NCI-H345 (cell line): ENCODE measurements around the gene FLOT2.
"Not testable (repeated sequence)": the region's sequence is repeated elsewhere in the genome, so short reads cannot be mapped to it uniquely, and the experiment has no call there.

Experiments used
- DNase-seq: peaks from one replicate; lab custom pipeline; 2025; lab: John Stamatoyannopoulos, UW

Gene FLOT2

DNA sequence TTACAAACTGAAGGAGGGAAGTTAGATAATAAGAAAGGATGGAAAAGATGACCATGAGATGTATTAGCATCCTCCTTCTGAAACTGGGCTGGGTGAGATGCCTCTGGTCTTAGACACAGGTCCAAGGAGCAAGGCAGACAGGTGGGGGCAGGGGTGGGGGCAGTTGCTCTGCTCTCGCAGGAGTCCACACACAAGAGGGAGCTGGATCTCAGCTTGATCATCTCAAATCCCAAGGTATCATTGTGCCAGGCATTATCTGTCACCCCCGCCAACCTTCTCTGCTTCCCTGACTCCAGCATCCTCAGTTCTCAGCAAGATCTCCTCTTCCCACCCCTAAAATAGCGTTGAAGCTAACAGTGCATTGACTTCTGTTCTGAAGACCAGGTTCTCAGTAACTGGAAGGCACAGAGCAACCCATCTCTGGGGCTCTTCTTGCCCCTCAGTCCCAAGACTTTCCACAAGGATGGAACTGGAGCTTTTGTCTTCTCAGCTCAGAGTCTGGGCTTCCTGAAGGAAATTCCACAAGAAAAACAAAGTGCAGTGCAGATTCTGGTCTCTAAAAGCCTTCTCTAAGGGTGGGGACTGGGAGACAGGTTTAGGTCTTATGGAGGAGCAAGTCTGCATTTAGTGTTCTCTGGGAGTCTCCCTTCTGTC, 1.6 kb downstream of the FLOT2 start:
- DNase-seq, result no peak

DNA sequence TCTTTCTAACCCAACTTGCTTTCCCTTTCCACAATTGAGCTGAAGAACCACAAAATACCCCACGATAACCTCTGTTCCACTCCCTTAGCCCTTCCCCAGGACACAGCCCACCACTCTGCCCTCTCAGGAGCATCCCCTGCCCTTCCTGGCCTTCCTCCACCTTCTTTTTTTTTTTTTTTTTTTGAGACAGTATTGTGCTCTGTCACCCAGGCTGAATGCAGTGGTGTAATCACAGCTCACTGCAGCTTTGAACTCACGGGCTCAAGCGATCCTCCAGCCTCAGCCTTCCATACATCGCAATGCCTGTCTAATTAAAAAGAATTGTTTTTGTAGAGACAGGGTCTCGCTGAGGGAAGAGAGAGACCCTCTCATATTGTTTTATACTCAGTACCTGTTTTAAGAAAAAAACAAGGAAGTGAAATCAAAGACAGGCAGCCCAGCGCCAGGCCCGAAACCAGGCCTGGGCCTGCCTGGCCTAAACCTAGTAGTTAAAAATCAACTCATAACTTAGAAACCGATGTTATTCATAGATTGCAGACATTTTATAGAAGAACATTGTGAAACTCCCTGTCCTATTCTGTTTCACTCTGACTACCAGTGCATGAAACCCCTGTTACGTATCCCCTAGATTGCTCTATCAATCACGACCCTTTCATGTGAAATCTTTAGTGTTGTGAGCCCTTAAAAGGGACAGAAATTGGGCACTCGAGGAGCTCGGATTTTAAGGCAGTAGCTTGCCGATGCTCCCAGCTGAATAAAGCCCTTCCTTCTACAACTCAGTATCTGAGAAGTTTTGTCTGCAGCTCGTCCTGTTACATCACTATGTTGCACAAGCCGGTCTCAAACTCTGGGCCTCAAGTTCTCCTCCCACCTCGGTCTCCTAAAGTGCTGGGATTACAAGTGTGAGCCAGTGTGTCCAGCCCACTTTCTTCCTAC, 4.0 kb downstream of the FLOT2 start:
- not testable (repeated sequence) for DNase-seq

DNA sequence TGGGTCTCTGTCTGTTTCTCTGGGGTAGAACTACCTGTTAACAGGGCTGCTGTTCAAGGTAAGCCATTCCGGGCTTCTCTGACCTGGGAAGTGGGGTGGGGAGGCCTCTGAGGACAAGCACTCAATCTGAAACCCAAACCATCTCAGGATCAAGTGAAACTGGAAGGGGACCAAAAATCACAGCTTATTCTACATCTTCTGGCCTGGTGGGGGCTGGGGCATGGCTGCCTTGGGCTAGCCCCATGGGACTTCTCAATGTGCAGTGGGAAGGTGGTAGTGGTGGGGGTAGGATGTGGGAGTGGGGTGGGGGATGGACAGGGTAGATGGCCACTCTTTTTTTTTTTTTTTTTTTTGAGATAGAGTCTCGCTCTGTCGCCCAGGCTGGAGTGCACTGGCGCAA, 5.5 kb downstream of the FLOT2 start:
- no peak for DNase-seq

DNA sequence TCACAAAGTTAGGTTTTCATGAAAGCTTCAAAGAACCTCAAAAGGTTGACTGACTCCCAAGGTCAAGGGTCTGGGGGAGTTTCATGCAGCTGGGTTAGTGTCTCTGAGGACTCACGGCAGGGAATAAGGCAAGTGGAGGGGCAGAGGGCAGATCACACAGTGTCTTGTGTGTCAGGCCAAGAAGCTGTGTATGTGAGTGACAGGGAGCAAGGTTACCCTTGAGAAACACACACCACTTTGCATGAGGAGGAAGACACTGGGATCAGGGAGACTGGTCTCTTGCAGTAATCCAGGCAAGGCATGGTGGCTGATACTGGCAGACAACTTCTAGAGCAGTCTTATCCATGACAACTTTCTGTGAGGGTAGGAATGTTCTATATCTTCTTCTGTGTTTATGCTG, 6.3 kb downstream of the FLOT2 start:
- DNase-seq, result no peak

DNA sequence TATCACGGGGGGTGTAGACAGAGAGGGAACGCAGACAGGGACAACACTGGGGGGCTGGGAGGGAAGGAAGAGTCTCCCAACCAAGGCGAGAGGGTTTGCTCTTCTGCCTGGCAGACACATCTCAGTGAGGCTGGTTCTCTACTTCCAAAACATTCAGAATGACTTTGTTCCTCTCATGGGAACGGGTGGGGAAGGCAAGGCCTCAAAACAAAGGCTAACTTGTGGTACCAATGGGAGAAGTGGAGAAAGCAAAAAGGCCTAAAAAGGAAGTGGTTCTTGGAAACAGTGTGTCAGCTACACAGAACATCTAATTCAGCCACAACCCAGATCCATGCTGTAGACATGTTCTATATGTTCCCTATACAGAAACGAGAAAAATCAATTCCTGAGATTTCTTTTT, 7.5 kb downstream of the FLOT2 start:
- DNase-seq, result no peak

DNA sequence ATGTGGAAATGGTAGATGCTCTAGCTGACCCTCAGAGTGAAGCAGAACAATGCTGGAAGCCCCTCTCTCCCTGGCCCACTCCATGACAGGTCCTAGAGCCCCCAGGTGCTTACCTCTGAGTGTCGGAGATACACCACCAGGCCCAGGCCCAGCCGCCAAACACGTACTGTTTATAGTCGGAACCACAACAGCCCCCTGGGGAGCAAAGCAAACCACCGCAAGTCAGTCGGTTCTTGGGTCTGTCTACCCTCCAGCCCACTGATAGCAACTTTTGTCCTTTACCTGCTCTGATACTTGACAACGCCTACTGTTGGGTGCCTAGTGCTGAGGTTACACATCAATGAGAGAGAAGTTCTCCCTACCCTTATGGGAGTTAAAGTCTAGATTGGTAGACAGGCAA, 8.7 kb downstream of the FLOT2 start:
- DNase-seq, result no peak

DNA sequence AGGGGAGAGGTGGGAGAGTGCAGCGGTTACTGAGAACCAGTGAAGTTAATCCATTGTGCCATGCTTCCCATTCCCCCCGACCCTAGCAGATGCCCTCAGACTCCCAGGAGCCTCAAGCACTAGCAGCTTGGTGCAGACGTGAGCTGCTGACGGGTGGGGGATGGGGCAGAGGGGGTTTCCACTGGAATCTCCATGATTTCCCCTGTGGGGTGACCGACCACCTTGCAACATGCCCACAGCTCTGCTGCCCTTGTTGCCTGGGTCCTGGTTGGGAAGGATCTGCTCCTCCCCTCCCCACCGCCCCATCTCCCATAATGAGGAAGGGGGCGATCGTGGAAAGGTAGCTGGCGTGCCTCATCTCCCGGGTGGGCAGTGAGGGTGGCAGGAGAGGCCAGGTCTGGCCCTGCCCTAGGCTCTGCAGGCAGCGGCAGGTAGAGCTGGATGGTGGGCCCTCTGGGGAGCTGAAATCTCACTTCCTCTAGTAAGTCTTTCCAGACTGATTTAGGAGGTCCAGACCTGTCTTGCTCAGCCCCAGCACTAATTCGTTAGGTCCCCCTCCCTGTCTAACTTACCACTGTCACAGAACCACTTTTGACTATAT, 9.6 kb downstream of the FLOT2 start:
- DNase-seq, result no peak

DNA sequence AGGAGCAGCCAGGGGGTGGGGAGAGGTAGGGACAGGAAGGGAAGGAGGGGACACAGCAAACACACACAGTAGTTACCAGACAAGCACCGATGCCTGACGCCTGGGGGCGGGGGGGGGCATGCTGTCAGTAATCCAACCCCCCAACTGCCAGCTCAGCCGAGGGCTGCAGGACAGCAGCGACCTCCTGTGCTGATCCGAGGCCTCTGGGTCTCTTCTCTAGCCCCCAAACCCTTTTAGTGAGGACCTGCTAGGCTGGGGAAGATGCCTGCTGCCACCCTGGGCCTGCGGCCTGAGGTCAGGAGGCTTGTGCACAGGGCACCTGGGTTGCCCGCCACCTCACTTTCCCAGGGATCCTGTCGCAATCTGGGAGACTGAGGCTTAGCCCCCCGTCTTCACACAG, 11.6 kb downstream of the FLOT2 start:
- DNase-seq, result no peak

DNA sequence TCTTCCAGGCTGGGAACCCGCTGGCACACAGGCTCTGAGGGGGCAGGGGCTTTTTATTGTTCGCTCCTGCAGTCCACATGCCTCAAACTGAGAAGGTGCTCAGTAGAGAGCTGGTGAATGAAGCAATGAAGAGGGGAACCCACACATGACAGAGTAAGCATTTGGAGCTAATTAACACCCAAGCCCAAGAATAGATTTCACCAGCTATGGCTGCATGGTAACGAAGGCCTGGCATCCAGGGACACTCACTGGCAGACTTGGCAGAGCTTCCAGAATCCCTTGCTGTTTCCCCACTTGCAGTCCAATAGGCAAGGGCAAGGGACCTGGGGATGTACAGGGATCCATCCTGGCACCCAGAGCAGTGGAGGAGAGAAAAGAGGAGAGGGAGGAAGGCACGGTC, 12.2 kb downstream of the FLOT2 start:
- no peak for DNase-seq

DNA sequence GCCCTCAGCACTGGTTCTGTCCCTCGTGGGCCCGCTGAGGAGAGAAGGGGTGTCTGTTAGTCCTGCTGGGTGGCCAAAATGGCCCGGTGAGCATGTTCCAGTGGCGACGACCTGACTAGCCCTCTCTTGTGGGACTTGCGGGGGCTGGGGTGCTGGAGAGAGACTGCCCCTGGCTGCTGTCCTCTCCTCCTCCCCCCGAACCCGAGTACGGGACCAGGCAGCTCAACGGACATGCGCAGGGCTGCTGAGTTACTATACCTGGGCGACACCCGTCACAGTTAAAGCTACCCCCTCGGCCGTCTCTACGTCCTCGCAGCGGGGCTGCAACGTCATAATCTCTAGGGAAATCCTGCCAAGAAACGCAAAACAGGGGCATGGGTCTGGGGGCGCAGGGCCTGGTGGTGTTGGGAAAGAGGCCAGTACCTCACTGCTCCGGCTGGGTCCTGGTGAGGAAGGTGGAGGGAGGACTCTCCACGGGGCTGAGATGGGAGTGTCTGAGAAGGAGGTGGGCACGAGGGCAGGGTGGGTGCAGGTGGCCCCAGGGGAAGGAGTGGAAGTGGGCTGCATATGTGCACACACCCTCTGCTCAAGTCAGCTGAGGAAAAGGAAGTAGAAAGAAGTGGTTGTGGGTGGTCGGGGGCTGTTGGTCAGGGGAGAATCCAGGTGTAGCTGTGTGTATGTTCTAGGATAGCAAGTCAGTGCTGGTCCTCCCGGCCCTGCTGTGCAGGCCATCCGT, 13.4 kb downstream of the FLOT2 start:
- DNase-seq, result no peak

DNA sequence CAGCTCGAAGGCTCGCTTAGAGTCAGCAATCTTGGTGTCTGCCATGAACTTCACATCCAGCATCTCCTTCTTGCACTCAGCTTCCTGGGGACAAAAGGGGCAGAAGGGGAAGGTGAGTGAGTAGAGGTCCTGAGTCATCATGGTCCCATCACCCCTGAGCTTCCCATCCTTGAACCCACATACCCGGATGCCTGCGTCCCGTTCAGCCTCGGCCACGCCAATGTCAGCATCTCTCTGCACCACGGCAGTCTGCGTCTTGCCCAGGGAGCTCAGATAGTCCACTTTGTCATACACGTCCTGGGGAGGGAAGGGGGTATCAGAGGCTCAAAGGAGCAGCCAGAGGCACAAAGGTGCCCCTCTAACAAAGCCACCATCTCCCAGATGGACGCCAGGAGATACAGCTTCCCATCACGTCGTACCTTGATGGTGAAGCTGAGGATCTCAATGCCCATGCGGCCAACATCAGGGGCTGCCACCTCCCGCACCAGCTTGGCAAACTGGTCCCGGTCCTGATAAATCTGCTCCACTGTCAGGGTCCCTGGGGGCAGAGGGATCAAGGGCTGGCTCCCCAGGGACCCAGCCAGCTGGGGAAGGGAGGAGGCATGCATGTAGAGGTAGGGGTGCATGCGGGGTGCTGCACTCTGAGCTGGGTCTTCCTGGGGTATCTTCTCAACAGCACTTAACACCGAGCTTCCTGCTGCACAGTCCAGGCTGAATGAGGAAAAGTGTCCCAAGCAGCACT, 15.2 kb downstream of the FLOT2 start:
- DNase-seq, result no peak

DNA sequence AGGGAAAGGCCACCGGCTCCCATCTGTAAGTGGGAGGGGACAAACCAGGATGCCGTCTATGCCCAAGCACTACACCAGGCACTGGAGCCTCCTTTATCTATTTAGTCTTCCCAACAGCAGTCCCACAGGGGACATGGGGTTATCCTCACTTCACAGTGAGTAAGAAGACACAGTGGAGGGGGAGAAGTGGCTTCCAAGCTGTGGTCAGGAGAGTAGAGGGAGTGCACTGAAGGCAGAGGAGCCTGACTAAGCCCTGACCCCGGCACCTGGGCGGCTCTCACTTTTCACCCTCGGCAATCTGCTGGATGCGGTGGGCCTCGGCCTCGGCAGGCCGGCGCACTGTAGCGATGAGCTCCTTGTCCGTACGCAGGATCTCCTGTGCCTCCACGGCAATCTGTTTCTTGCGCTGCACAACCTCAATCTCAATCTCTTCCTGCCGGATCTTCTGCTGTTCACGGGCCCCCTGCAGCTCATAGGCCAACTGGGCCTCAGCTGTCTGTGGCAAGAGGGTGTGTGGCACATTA, 15.9 kb downstream of the FLOT2 start:
- DNase-seq, result no peak

DNA sequence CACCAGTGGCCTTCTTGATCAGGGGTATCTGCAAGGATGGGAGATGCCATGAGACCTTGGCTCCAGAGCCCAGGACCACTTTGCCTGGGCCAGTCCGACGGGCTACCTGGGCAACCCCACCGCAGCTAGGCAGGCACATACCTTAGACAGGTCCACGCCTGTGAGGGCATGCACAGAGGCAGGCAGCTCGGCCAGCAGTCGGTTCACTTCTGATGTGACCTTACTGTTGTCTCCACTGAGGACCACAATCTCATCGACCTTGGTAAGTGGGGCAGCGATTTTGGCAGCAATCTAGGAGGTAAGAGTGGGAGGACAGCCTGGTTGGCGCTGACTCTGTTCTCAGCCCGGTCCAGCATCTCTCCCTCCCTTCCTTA, 17.0 kb downstream of the FLOT2 start:
- DNase-seq, result no peak

DNA sequence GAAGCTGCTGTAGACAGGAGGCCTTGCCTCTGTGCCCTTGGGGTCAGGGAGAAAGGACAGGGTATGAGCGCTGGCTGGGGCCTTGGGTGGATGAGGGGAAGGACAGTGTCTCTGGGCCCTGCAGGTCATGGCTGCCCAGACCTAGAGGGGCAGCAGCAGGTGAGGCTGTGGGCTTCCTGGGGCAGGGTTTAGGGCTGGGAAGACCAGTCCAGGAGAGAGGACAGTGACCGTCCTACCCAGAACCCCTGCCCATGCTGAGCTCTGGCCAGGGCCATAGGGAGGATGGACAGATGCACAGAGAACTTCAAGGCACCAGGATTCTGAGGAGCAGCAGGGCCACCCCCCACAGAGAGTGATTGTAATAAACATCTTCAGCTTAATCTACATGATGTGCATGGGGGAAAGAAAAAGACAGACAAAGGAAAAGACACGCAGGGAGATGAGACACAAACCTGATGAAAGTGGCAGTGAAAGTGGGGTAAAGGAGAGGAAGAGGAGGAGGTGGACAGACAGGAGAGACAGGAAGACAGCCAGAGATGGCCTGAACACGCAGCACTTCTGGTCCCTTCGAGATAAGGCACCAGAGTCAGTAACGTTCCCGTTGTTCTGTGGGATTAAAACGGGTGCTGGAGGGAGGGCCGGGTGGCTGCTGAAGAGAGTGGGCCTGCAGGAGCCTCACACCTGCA, 17.5 kb downstream of the FLOT2 start:
- no peak for DNase-seq

DNA sequence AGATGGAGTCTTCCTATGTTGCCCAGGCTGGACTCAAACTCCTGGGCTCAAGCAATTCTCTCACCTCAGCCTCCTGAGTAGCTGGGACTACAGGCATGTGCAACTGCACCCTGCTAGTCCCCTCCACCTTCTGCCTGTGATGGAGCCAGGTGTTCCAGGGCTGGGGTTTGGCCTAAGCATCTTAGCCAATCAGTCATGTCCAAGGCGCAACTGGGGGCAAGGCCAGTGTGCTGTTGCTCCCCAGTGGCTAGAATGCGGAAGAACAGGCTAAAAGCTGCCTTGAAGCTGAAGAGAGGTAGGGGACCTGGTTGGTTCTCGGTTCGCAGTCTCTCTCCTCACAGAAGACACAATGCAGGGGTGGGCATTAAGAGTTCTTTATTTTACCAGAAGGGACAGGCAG, 18.6 kb downstream of the FLOT2 start:
- peak; percentile 12 for DNase-seq

DNA sequence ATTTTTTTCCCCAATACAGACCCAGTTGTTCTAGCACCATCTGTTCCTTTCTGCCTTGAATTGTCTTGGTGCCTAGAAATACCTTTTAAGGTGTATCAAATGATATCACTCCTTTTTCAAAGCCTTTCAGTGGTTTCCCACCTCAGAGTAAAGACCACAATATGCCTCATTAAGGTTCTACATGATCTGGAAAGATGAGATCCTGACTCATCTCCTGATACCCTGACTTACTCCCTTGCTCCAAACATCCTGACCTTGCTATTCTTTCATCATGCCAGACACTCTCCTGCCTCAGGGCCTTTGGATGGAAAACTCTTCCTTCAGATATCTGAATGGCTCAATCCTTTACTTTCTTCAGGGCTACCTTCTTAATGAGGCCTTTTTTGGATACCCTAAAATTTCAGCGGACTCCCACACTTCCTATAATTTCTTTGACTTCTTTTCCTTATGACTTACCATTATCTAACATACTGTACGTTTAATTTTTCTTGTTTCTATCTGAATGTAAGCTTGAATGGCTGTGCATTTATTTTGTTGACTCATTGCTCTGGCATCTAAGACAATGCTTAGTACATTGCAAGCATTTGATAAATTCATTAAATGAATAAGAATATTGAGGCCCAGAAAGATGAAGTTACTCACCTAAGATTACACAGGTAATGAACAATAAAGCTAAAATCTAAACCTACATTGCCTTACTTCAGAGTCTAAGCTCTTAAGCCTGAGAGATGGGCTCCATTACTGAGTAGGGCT, 19.2 kb downstream of the FLOT2 start:
- DNase-seq, result no peak

DNA sequence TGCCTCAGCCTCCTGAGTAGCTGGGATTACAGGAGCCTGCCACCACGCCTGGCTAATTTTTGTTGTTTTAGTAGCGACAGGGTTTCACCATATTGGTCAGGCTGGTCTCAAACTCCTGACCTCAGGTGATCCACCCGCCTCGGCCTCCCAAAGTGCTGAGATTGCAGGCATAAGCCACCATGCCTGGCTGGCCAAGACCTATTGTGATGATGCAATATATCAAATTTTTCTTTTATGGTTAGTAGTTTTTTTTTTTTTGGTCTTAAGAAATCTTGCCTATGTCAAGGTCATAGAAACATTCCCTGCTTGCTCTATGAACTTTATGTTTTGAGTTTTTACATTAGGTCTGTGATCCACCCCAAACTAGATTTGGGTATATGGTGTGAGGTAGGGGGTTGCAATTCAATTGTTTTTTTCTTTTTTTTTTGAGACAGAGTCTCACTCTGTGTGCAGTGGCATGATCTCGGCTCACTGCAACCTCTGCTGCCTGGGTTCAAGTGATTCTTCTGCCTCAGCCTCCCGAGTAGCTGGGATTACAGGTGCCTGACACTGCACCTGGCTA, 20.3 kb downstream of the FLOT2 start:
- DNase-seq, result not testable (repeated sequence)

DNA sequence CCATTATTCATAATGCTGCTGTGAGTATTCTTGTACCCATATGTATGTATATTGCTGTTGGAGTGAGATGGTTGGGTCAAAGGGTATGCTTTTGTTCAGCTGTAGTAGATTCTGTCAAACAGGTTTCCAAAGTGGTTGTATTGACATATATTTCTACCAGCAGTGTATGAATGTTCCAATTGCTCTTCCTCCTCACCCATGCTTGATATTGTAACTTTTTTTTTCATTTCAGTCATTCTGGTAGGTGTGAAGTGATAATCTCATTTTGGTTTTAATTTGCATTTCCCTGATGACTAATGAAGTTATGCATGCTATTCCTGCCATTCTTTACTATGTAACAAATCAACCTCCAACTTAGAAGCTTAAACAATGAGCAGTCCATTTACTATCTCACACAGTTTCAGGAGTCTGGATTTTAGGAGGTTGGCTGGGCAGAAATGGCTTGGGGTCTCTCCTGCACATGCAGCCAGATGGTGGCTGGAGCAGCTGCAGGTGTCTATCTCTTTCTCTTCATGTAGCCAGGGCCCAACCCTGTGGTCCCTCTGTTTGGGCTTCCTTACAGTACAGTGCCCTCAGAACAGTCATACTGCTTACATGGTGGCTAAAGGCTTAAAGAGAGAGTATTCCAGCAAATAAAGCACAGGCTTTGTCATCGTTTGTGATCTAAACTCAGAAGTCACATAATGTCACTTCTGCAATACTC, 21.5 kb downstream of the FLOT2 start:
- no peak for DNase-seq

DNA sequence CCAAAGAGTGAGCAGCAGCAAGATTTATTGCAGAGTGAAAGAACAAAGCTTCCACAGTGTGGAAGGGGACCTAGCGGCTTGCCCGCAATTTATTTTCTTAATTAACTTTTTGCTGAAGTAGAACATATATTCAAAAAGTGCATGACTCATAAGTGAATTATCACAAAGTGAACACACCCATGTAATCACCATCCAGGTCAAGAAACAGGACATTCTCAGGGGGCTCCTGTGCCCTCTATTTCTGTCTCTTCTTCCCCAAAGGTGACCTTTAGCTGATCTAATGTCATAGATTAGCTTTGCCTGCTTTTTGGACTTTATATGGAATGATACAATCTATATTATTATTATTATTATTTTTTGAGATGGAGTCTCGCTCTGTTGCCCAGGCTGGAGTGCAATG, 22.8 kb downstream of the FLOT2 start:
- DNase-seq, result no peak
